Endothelial cell of umbilical vein (primary cell): ENCODE results near the gene MACROD2. TPM values are rescaled to one million over a fixed set of nuclear protein-coding genes. Genes with fewer than 3 reads are reported as not detected.

Experiments
- BruUV-seq: library from RNA; stranded (reverse); fragments of 400-500 nt; replicated peaks from 2 replicates; lab custom pipeline; 2021; lab: Mats Ljungman, UMichigan
- CTCF ChIA-PET: fragments of 300-600, 350-600 bp; sonication (Branson Sonifier 250); formaldehyde crosslinking; loops from one replicate; lab custom pipeline; 2021; ENCODE audit warnings: antibody characterized with exemption, inconsistent platforms; lab: Charles Lee
- POLR2A ChIA-PET: fragments of 300-600, 350-600 bp; sonication (Branson Sonifier 250); formaldehyde crosslinking; loops from one replicate; lab custom pipeline; 2021; ENCODE audit warnings: antibody characterized with exemption, inconsistent platforms; lab: Charles Lee
- DNase-seq: peaks from one replicate; pipeline ENCODE4 v3.0.0-alpha.2; 2011; ENCODE audit warnings: low read depth, low spot score
- FAIRE-seq: peaks from 2 replicates; lab custom pipeline; 2011; peaks lifted over from hg19 to GRCh38; lab: Jason Lieb, UNC
- H2AFZ ChIP-seq: 2 replicates; pipeline ENCODE4 v1.6.0; 2012; ENCODE audit warnings: low read depth, low read length, control low read depth, inconsistent platforms
- H3K27ac ChIP-seq: 2 replicates; pipeline ENCODE4 v1.5.1; 2011; ENCODE audit warnings: low read depth, mild to moderate bottlenecking, control low read depth, low read length, moderate library complexity; ENCODE audit not compliant: insufficient read depth
- H3K27me3 ChIP-seq, 2 experiments: 2 replicates each; pipeline versions ENCODE4 v1.6.0 to v1.6.1; 2011; ENCODE audit warnings: low read length in 2 of 2, mixed read lengths in 1 of 2; ENCODE audit not compliant: control insufficient read depth in 2 of 2, insufficient read depth in 2 of 2
- H3K36me3 ChIP-seq, 2 experiments: 2 replicates in 1 of 2; 3 replicates in 1 of 2; pipeline ENCODE4 v1.5.1; 2011; ENCODE audit warnings: low read length in 2 of 2, mild to moderate bottlenecking in 1 of 2, moderate library complexity in 1 of 2; ENCODE audit not compliant: control insufficient read depth in 2 of 2, insufficient read depth in 2 of 2; ENCODE audit errors: extremely low read depth in 1 of 2
- H3K4me1 ChIP-seq: 3 replicates; pipeline ENCODE4 v1.5.1; 2011; ENCODE audit warnings: mild to moderate bottlenecking, low read length; ENCODE audit not compliant: control insufficient read depth, insufficient read depth; ENCODE audit errors: extremely low read depth
- H3K4me2 ChIP-seq: 2 replicates; pipeline ENCODE4 v1.6.1; 2011; ENCODE audit warnings: low read length, control low read depth, mixed read lengths; ENCODE audit not compliant: insufficient read depth
- H3K4me3 ChIP-seq, 3 experiments: fragments of 200-600 bp in 1 of 3; sonication (generic), shearing (Covaris generic) in 1 of 3; replicated peaks in 1 of 3; 2 replicates each; pipeline ENCODE4 v1.5.1; 2011 to 2016; ENCODE audit warnings: control low read depth in 3 of 3, low read length in 3 of 3, mild to moderate bottlenecking in 2 of 3, inconsistent platforms in 1 of 3, low read depth in 1 of 3, moderate library complexity in 1 of 3; ENCODE audit not compliant: insufficient read depth in 1 of 3
- H3K79me2 ChIP-seq: 2 replicates; pipeline ENCODE4 v1.6.0; 2012; ENCODE audit warnings: low read length, inconsistent platforms; ENCODE audit not compliant: control insufficient read depth, insufficient read depth
- H3K9ac ChIP-seq: replicated peaks from 2 replicates; pipeline ENCODE3; 2011; ENCODE audit warnings: low read length, control low read depth; ENCODE audit not compliant: insufficient read depth; ENCODE audit errors: extremely low read depth
- H3K9me1 ChIP-seq: replicated peaks from 3 replicates; pipeline ENCODE4 v1.6.0; 2011; ENCODE audit warnings: mild to moderate bottlenecking, low read length; ENCODE audit not compliant: control insufficient read depth, insufficient read depth; ENCODE audit errors: extremely low read depth
- H3K9me3 ChIP-seq: replicated peaks from 2 replicates; pipeline ENCODE4 v1.5.1; 2012; ENCODE audit warnings: low read length, inconsistent platforms; ENCODE audit not compliant: control insufficient read depth, insufficient read depth
- H4K20me1 ChIP-seq: replicated peaks from 2 replicates; pipeline ENCODE3; 2011; ENCODE audit warnings: mild to moderate bottlenecking, low read length; ENCODE audit not compliant: control insufficient read depth, insufficient read depth; ENCODE audit errors: extremely low read depth
- EZH2 ChIP-seq: IDR thresholded peaks from 2 replicates; pipeline ENCODE4 v1.6.1; 2012; ENCODE audit warnings: borderline replicate concordance, low read depth, mild to moderate bottlenecking, moderate library complexity, low read length, inconsistent platforms; ENCODE audit not compliant: severe bottlenecking
- FOS ChIP-seq: IDR thresholded peaks from 2 replicates; pipeline ENCODE4 v1.6.1; 2011; ENCODE audit warnings: mild to moderate bottlenecking, low read length, moderate library complexity, borderline replicate concordance; ENCODE audit not compliant: insufficient read depth
- GATA2 ChIP-seq: IDR thresholded peaks from 2 replicates; pipeline ENCODE4 v1.7.0; 2011; ENCODE audit warnings: low read depth, mild to moderate bottlenecking, moderate library complexity, mixed read lengths, low read length; ENCODE audit not compliant: insufficient read length, insufficient read depth
- JUN ChIP-seq: IDR thresholded peaks from 2 replicates; pipeline ENCODE4 v1.6.1; 2011; ENCODE audit warnings: borderline replicate concordance, low read depth; ENCODE audit not compliant: insufficient read length, insufficient read depth
- MYC ChIP-seq: IDR thresholded peaks from one replicate; pipeline ENCODE4 v1.6.1; 2011; ENCODE audit warnings: mild to moderate bottlenecking, low read depth, low read length
- POLR2A ChIP-seq: IDR thresholded peaks from 2 replicates; pipeline ENCODE4 v1.6.1; 2012; ENCODE audit warnings: low read depth, mild to moderate bottlenecking, control low read depth, low read length
- POLR2AphosphoS5 ChIP-seq: IDR thresholded peaks from 2 replicates; pipeline ENCODE4 v1.6.1; 2012; ENCODE audit warnings: low read depth, mild to moderate bottlenecking, control low read depth, low read length, moderate library complexity; ENCODE audit not compliant: insufficient read depth
- dilution Hi-C: fragments of 300-500 bp; cut with MboI; formaldehyde crosslinking; loops from one replicate; pipeline ENCODE4 v1.15.0; 2019; ENCODE audit warnings: low sequenced_read_pairs; ENCODE audit not compliant: extremely low pct_ligation_motif_present
- intact Hi-C: fragments of 100-400 bp; cut with micrococcal nuclease; formaldehyde crosslinking; loops from one replicate; pipeline ENCODE4 v1.10.0; 2022
- polyA plus RNA-seq, 4 experiments: library from polyadenylated mRNA; depleted of rRNA in 3 of 4; stranded (reverse) in 3 of 4; unstranded in 1 of 4; fragments of >200 nt; gene quantifications; 2 replicates each; pipeline versions ENCODE4 v1.2.1 to v1.2.3, GENCODE V29; 2011 to 2012; ENCODE audit warnings: missing spikeins in 1 of 4
- total RNA-seq: library from RNA; stranded (reverse); gene quantifications from 2 replicates; pipeline ENCODE4 v1.2.3, GENCODE V29; 2021
- TF ChIP-seq, protein P1 (sequence below), 2 donors: IDR thresholded peaks; 1 replicate in 1 of 2; 2 replicates in 1 of 2; pipeline ENCODE4 v1.5.1; 2011; ENCODE audit warnings: low read length in 2 of 2, mild to moderate bottlenecking in 2 of 2, moderate library complexity in 2 of 2, control low read depth in 1 of 2, inconsistent platforms in 1 of 2, low read depth in 1 of 2; ENCODE audit not compliant: insufficient read depth in 1 of 2; ENCODE audit errors: extremely low read depth in 1 of 2
- TF ChIP-seq, protein P2 (sequence below): IDR thresholded peaks from 2 replicates; pipeline ENCODE4 v1.6.1; 2011; ENCODE audit not compliant: insufficient read depth, insufficient read length

Gene MACROD2
- total and polyA plus RNA-seq, 2 donors (not counting 3 experiments of a cell fraction or from before 2014, with no cell fraction given), result 0.11 to 0.73 TPM

DNA sequence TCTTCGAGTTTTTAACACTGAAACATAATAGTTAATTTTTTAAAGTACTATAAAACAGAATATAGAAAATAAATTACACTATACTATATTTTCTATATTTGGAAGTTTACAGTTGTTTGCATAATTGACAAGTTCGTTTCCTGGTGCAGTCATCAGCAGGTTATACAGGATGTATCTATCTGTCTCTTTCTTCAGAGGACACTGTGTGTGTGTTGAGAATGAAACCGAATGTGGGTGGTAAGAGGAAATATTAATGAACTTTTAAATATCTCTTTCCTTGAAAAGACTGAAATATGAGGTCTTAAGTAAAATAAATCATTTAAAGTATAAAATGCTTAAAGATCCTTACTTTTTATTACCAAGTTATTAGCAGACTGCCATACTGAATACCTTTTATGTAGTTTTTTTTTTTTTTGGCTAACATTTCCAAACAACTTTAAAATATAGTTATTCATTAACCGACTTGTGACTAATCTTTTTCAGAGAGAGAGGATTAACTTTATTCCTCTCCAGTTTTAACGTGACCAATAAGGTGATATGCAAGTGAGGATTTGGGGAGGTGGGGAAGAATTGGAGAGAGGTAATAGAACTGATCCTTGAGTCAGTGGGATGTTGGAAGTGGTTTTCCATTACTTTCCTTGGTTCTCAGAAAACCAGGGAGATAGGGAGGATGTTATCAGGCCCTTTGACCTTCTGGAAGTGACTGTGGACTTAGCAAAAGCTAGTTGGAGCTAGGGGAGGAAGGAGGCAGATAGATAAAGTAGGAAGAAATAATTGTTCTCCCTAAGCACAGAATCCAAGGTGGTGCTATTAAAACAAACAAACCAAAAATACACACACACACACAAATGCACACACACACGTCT, 722.1 kb downstream of the MACROD2 start:
- Histone ChIP-seq H3K27me3 (no peaks in the 10 kb centered on the region), H3K4me2 (no peak overlapping the region), H3K9ac (no peak overlapping the region), H3K4me3 (no peak overlapping the region), H2AFZ (no peak overlapping the region), H3K36me3 (no peaks in the 10 kb centered on the region), H3K4me1 (no peaks in the 10 kb centered on the region), H3K79me2 (no peaks in the 10 kb centered on the region), H3K9me1 (no peaks in the 10 kb centered on the region), H4K20me1 (no peaks in the 10 kb centered on the region), H3K27ac (no peak overlapping the region), H3K9me3 (no peaks in the 10 kb centered on the region)
- no peak for DNase-seq
- ChIA-PET POLR2A (no interaction called here), CTCF (no interaction called here)
- FAIRE-seq, result no peak
- intact Hi-C loops (no loop called here), dilution Hi-C loops (no loop called here)
- BruUV-seq, result no TSS peak
- TF ChIP-seq MYC (no peak), FOS (no peak), EZH2 (no peak), GATA2 (no peak), JUN (no peak), POLR2AphosphoS5 (no peak), POLR2A (no peak)
- TF ChIP-seq, protein P1, sequence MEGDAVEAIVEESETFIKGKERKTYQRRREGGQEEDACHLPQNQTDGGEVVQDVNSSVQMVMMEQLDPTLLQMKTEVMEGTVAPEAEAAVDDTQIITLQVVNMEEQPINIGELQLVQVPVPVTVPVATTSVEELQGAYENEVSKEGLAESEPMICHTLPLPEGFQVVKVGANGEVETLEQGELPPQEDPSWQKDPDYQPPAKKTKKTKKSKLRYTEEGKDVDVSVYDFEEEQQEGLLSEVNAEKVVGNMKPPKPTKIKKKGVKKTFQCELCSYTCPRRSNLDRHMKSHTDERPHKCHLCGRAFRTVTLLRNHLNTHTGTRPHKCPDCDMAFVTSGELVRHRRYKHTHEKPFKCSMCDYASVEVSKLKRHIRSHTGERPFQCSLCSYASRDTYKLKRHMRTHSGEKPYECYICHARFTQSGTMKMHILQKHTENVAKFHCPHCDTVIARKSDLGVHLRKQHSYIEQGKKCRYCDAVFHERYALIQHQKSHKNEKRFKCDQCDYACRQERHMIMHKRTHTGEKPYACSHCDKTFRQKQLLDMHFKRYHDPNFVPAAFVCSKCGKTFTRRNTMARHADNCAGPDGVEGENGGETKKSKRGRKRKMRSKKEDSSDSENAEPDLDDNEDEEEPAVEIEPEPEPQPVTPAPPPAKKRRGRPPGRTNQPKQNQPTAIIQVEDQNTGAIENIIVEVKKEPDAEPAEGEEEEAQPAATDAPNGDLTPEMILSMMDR (IDR thresholded peaks at IDR 0.05; ENCODE audit: extremely low read depth in 1 of 2, insufficient read depth in 1 of 2, low read depth in 1 of 2, low read length in 2 of 2), result no peak
- TF ChIP-seq, protein P2, sequence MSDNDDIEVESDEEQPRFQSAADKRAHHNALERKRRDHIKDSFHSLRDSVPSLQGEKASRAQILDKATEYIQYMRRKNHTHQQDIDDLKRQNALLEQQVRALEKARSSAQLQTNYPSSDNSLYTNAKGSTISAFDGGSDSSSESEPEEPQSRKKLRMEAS, result no peak
